DND-41 (cell line): Measurements from ENCODE around the gene SLC2A13.

Source experiments
- ATAC-seq: fragments of 200-7000 bp; cut with Tn5 transposase; 3 replicates; pipeline ENCODE4 v1.9.1; 2021; ENCODE audit warnings: low read depth; ENCODE audit not compliant: insufficient read depth
- DNase-seq: peaks from one replicate; pipeline ENCODE4 v3.0.0-alpha.2; 2020
- H2AFZ ChIP-seq: 2 replicates; pipeline ENCODE4 v1.6.0; 2012; ENCODE audit warnings: low read depth, low read length
- H3K27ac ChIP-seq: 2 replicates; pipeline ENCODE4 v1.5.1; 2012; ENCODE audit warnings: low read length, inconsistent platforms
- H3K27me3 ChIP-seq: fragments of 200-600 bp; sonication (generic); 2 replicates; pipeline ENCODE4 v1.6.0; 2012; ENCODE audit warnings: low read length, mild to moderate bottlenecking, inconsistent platforms; ENCODE audit not compliant: insufficient read depth, poor library complexity
- H3K36me3 ChIP-seq: 2 replicates; pipeline ENCODE4 v1.5.1; 2012; ENCODE audit warnings: low read length, inconsistent platforms; ENCODE audit not compliant: insufficient read depth
- H3K4me1 ChIP-seq: 2 replicates; pipeline ENCODE4 v1.5.1; 2012; ENCODE audit warnings: mild to moderate bottlenecking, low read length; ENCODE audit not compliant: insufficient read depth
- H3K4me2 ChIP-seq: 2 replicates; pipeline ENCODE4 v1.6.0; 2012; ENCODE audit warnings: mild to moderate bottlenecking, moderate library complexity, low read length, inconsistent platforms; ENCODE audit not compliant: insufficient read depth
- H3K4me3 ChIP-seq, 2 experiments: fragments of 200-600 bp in 1 of 2; shearing (Covaris generic) in 1 of 2; 2 replicates each; pipeline ENCODE4 v1.5.1; 2012 to 2016; ENCODE audit warnings: inconsistent platforms in 2 of 2, low read length in 2 of 2, mild to moderate bottlenecking in 2 of 2, low read depth in 1 of 2, moderate library complexity in 1 of 2
- H3K79me2 ChIP-seq: 2 replicates; pipeline ENCODE4 v1.6.0; 2012; ENCODE audit warnings: low read length, inconsistent platforms; ENCODE audit not compliant: insufficient read depth
- H3K9ac ChIP-seq: 2 replicates; pipeline ENCODE4 v1.6.0; 2012; ENCODE audit warnings: low read depth, mild to moderate bottlenecking, inconsistent platforms, low read length, moderate library complexity
- H3K9me3 ChIP-seq: 2 replicates; pipeline ENCODE4 v1.5.1; 2012; ENCODE audit warnings: low read length, moderate library complexity, mild to moderate bottlenecking, inconsistent platforms; ENCODE audit not compliant: insufficient read depth, severe bottlenecking
- H4K20me1 ChIP-seq: 2 replicates; pipeline ENCODE4 v1.6.0; 2012; ENCODE audit warnings: low read length; ENCODE audit not compliant: insufficient read depth
- EZH2 ChIP-seq: IDR thresholded peaks from 3 replicates; pipeline ENCODE4 v1.6.1; 2012; ENCODE audit warnings: borderline replicate concordance, low read depth, mild to moderate bottlenecking, moderate library complexity, low read length, inconsistent platforms; ENCODE audit not compliant: severe bottlenecking
- TF ChIP-seq, protein P1 (sequence below): IDR thresholded peaks from 2 replicates; pipeline ENCODE4 v1.5.1; 2012; ENCODE audit warnings: borderline replicate concordance, low read length, moderate library complexity, mild to moderate bottlenecking; ENCODE audit not compliant: poor library complexity, severe bottlenecking; ENCODE audit errors: extremely low read depth

The SLC2A13 gene

GRCh38 chr12:40137252-40137651 is 31.4 kb upstream of the SLC2A13 start:
- DNase-seq: no peak
- TF ChIP-seq, protein P1, sequence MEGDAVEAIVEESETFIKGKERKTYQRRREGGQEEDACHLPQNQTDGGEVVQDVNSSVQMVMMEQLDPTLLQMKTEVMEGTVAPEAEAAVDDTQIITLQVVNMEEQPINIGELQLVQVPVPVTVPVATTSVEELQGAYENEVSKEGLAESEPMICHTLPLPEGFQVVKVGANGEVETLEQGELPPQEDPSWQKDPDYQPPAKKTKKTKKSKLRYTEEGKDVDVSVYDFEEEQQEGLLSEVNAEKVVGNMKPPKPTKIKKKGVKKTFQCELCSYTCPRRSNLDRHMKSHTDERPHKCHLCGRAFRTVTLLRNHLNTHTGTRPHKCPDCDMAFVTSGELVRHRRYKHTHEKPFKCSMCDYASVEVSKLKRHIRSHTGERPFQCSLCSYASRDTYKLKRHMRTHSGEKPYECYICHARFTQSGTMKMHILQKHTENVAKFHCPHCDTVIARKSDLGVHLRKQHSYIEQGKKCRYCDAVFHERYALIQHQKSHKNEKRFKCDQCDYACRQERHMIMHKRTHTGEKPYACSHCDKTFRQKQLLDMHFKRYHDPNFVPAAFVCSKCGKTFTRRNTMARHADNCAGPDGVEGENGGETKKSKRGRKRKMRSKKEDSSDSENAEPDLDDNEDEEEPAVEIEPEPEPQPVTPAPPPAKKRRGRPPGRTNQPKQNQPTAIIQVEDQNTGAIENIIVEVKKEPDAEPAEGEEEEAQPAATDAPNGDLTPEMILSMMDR: no peak
- TF ChIP-seq EZH2: no peak
- Histone ChIP-seq H3K79me2 (no peaks in the 10 kb centered on the region), H3K4me2 (no peak overlapping the region), H3K4me3 (no peak overlapping the region), H3K27me3 (no peaks in the 10 kb centered on the region), H3K4me1 (peaks cover 2% of the 10 kb centered on the region; the same call in 1 of the 2 replicates), H3K9me3 (no peaks in the 10 kb centered on the region), H3K27ac (no peak overlapping the region), H3K9ac (no peak overlapping the region), H3K36me3 (no peaks in the 10 kb centered on the region), H2AFZ (no peak overlapping the region), H4K20me1 (no peaks in the 10 kb centered on the region)
- peak; percentile 40; the same call in 1 of the 3 replicates for ATAC-seq

DNA sequence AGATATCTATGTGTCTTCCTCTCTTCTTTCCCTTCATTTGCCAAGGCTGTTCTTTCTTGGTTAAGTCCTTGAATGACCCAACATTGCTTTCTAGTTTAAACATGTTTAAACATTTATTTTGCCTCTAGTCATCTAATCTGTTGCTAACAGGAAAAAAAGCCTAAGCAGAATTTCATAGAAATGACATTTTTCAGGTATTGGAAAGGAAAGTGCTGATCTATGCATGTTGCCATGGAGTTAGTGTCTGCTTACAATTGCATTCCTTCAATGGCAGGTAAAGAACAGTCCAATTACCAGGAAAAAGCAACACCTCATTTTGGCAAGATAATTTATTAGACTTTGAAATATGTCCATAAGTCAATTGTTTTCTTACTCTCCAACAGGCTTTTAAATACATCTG is 21.5 kb upstream of the SLC2A13 start:
- no peaks in the 10 kb centered on the region for H3K9me3 ChIP-seq
- no peaks in the 10 kb centered on the region for H3K4me1 ChIP-seq
- no peak for ATAC-seq
- no peak overlapping the region for H3K4me3 ChIP-seq
- H3K27me3 ChIP-seq: no peaks in the 10 kb centered on the region
- no peak overlapping the region for H3K4me2 ChIP-seq
- no peak overlapping the region for H3K9ac ChIP-seq
- H3K36me3 ChIP-seq: no peaks in the 10 kb centered on the region
- no peak for DNase-seq
- H3K79me2 ChIP-seq: no peaks in the 10 kb centered on the region
- no peaks in the 10 kb centered on the region for H4K20me1 ChIP-seq
- H2AFZ ChIP-seq: no peak overlapping the region
- TF ChIP-seq EZH2: no peak
- TF ChIP-seq, protein P1: no peak
- H3K27ac ChIP-seq: no peak overlapping the region

DNA sequence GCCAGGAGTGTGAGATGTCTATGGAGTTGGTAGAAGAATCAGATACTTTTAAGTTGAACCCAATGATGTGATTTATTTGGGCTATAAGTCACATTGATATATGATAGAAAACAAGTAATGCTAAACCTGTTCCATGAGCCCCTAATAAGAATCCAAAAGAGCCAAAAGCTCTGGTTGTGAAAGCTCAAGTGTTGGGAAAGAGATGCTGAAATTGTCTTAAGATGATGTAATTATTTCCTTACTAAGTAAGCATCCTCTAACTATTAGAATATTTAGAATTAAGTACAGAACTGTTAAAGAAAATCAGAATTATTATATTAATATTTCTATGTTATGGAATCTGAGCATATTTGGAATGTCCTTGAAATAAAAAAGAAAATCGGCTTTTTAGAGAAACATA is 17.6 kb upstream of the SLC2A13 start:
- ATAC-seq: no peak

More for the DNA sequence above, 17.6 kb upstream of the SLC2A13 start:
- no peak overlapping the region for H3K27ac ChIP-seq
- no peak overlapping the region for H3K4me2 ChIP-seq
- no peak overlapping the region for H2AFZ ChIP-seq
- H3K4me3 ChIP-seq: no peak overlapping the region
- no peaks in the 10 kb centered on the region for H3K27me3 ChIP-seq
- H3K9me3 ChIP-seq: no peaks in the 10 kb centered on the region
- no peak overlapping the region for H3K9ac ChIP-seq
- TF ChIP-seq EZH2: no peak
- TF ChIP-seq, protein P1: no peak
- no peak for DNase-seq
- no peaks in the 10 kb centered on the region for H3K36me3 ChIP-seq
- no peaks in the 10 kb centered on the region for H3K4me1 ChIP-seq
- H3K79me2 ChIP-seq: no peaks in the 10 kb centered on the region
- no peaks in the 10 kb centered on the region for H4K20me1 ChIP-seq
